ENCODE results near the gene LMOD1.

LMOD1 gene

DNA sequence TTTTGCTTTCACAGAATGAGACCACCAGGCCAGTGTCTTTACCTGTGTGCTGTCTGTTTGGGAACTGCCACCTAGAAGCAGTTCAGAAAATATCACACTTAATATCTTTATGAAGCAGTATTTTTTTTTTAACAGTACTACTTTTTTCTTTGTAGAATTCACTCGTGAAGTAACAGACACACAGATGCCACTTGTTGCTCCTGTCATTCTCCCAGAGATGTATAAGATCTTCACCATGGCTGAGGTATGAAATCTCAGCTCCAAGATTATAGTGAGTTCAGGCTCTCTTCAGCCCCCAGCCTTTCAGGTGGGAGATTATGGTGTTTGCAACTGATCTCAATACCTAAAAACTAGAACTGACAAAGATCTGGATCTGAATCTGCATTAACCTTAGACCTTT lies 94.4 kb downstream of the LMOD1 start:
- DNase-seq, result no peak

DNA sequence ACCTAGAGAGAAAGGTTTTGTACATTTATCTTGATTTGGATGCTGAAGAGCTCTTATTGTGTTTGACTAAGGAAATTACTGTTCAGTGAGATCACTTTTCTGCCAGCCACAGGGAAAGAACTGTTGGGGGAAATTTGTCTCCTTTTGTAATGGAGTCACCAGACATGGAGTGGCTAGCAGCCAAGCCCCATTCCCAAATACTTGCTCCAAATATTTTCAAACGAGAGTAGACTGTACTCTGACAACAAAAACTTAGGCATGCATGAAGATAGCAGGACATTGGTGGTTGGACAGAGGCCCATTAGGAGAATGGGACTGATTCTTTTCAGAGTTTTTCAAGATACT lies 96.3 kb downstream of the LMOD1 start:
- DNase-seq, result no peak

- DNase-seq, result no peak
Measured at GRCh38 chr1:201849372-201850052, 96.8 kb downstream of the LMOD1 start.

- DNase-seq, result no peak
Measured at GRCh38 chr1:201848230-201848629, 98.1 kb downstream of the LMOD1 start.

DNA sequence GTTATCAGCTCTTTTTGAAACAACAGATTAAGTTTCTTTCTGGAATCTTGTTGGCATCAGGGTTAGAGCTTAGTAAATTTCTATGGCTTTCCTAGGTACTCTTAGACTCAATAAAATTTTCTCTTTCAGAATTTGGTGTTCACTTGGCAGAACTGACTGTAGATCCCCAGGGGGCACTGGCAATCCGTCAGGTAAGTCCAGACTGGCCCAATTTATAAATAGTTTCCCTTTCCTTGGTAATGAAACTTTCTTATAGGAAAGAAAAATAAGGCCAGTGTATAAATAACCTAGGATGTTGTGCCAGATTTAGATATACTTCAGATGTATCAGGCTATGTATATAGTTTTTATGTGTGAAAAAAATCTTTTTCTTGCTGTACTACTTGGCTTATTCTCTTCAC lies 99.2 kb downstream of the LMOD1 start:
- DNase-seq, result no peak
